GM19438 (cell line): Measurements from ENCODE around the gene THTPA.

ENCODE experiments used
- ATAC-seq: cut with Tn5 transposase; IDR thresholded peaks from one replicate; pipeline ENCODE4 v1.9.1; 2021; ENCODE audit warnings: low read depth; ENCODE audit not compliant: unreplicated experiment

The THTPA gene

DNA sequence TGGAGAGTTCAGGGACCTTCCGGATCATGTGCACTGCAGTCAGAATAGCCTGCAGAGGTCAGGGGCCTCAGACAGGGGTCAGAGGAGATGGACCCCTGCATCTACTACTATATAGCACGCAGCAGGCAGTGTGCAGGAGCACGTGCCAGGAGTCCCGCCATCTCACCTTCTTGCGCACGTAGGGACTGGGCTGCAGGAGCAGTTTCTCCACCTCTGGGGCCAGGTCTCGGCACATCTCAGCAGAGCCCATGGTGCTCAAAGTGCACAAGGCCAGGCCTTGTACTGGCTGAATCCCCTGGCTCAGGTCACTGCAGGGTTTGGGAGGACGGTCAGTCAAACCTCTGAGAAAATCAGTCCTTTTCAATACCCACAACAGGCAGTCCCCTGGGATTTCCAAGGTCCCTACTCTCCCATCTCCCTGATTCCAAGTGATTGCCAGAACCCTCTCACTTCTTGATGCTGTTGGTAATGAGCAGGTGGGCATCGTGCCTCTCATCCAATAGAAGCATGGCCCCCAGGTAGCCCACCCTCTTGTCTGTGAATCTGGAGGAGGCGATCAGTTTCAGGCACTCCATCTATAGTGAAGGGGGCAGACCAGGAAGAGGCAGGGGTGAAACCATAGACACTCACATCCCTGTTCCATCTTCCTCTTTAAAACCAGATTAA is 10.2 kb downstream of the THTPA start:
- no peak for ATAC-seq

DNA sequence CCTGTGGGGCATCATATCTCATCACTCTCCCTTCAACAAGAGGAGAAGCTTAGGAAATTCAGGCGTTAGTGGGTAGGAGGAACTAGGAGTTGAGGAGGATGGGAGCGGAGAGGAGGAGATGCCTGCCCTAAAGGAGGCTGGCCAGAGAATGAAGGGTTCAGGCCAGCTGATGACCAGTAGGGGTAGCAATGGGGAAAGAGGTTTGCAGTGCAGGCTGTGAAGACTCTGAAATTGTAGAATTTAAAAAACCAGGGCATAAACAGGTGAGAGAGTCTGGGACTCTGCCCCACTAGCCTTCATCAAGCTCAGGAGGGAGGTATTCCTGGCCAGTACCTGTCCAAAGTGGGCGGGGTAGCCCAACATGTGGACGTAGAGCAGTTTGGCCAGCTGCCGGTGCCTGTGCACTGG is 10.7 kb downstream of the THTPA start:
- ATAC-seq = peak; percentile 8

DNA sequence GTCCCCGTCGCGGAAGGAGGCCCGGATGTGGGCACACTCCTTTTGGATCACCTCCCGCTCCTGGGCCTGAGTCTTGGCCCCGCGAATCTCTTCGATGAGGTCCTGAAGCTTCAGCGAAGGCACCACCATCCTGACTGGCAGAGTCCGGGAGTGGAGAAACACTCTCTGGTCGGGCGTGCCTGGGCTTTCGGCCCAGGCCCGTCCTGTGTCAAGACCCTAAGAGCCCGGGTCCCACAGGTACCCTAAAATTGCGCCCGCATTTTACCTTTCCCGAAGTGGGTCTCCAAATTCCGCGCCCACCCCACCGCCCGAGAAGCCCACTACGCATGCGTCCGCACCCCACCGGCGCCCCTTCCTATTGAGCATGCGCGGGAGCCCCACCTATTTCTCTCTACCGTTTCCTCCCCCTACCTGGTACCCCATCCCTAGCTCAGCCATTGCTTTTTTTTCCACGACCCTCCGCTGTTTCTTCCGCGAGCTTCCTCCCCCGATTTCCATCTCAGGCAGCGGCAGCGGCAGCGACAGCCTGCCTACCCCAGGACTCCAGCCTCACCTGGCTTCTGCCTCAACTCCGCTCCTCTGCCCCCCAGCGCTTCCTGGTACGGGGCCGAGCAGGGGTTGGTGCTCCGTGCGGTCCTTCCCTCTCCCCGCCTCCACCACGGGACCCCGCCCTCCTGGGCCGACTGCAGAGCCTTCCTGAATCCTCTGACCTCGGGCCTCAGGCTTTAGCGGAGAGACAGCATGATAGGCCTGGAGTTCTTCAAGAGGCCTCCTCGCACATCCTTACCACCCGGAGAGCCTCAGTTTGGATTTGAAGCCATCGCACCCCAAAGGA is 11.3 kb downstream of the THTPA start, which contains the start of gene AP1G2:
TSS of gene AP1G2 (minus strand) at position 606 of the 835 bp plus-strand sequence. CDS start at position 129, 477 bp downstream.
- ATAC-seq = peak; percentile 92

DNA sequence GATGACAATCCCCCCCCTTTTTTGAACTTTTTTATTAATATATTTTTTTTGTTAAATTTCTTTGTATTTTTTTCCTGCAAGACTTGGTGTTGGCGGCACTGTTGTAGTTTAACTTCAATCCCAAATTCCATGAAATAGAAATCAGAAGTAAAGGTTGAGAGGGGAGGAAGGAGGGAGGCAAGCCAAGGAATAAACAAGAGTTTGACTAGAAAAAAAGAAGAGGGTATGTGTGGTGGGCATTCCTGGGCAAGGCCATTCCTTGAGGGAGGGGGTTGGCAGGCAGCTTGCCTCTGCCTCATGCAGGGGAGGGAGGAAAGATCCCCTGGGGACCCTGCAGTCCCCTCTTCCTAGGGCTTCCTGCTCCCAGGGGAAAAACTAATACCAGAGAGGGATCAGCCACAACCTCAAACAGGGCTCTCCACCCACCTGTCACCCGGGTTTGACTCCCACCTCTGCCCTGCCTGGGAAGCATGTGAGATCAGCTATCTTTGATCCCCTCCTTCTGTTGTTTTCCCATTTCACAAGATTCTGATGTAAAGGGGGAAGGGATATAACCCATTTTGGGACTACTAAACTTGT is 12.0 kb downstream of the THTPA start:
- ATAC-seq = no peak

DNA sequence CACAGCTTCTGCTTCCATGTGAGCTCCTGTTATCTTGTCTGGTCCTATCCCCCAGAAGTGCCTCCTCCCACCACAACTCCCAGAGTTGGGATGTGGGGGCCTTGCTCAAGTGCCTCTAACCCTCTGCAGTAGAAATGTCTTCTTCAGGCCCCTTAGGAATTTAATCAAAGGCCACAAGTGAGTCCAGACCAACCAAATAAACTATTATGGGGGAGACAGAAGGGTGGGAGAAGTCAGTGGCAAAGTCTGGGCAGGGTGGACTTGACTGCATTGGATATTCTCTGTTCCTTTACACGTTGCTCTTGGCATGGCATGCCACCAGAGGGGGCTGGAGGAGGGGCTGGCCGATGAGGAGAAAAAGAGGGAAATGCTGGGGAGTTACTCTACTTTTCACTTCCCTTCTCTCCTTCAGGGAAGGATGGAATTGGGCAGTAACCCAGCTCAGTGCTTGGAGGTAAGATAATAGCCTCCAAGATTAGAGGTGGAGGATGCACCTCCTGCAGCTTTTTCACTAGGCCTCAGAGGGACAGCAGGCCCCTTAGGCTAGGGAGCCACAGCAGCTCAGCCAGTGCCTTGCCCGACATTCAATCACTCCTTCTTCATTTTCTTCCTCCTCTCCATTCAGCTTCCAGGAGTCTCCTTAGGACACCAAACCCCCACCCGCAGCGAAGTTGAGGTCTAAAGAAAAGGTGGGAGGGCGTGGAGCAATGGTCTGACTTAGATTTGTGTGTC is 12.7 kb downstream of the THTPA start:
- no peak for ATAC-seq

DNA sequence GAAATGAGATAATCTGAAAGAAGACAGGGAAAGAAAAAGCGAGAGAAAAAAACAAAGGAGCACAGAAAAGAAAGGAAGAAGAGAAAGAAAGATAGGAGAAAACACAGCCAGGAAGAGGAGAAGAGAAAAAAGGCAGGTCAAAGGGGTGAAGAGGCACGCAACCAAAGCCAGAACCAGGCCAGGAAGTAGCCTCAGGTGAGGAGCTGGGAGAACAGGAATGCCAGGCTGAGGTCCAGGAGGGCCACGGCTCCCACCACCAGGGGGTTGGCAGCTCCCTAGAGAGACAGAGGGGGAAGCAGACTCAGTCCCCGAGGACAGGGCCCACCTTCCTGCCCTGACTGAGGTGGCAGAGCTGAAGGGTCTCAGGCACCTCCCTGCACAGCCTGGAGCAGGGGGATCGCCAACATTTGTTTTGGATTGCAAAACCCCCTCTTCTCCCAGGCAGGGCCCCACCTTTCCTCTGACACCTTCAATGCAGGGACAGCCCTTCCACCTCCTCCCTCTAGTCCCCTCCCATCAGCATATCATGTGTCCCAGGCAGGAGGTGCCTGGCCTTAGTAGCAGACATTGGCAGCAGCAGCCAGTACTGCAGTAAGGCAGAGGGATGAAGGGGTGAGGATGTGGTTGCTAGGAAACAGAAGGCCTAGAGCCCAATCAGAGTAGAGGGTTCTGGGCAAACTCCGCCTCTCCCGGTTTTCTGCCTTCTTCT is 13.5 kb downstream of the THTPA start:
- no peak for ATAC-seq

DNA sequence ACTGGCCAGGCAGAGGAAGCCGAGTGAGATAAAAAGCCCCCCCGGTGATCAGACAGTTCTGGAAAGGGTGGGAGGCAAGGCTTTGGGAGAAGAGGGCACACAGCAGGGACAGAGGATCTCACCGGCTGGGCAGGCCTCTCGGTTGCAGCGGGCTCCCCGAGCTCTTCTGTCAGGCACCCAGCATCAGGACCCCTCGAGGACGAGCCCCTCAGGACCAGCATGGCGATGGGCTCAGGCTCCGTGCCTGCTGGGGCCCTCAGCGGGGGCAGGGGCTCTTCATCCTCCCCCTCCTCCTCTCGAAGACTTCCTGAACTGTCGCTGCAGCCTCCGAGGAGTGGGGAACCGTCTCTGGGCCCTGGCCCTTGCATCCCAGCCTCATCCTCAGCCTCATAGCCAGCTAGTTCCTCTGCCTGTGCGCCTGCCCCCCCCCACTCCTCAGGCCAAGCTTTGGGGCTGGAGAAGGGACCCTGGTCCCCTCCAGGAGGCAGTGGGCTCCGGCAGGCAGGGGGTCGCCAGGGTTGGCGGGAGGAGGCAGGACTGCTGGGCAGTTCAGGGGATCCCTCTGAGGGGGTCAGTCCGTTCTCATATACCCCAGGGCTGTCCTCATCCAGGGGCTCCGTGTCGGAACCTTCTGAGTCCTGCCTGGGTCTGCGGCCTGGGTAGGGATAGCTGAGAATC is 14.9 kb downstream of the THTPA start:
- ATAC-seq = no peak

DNA sequence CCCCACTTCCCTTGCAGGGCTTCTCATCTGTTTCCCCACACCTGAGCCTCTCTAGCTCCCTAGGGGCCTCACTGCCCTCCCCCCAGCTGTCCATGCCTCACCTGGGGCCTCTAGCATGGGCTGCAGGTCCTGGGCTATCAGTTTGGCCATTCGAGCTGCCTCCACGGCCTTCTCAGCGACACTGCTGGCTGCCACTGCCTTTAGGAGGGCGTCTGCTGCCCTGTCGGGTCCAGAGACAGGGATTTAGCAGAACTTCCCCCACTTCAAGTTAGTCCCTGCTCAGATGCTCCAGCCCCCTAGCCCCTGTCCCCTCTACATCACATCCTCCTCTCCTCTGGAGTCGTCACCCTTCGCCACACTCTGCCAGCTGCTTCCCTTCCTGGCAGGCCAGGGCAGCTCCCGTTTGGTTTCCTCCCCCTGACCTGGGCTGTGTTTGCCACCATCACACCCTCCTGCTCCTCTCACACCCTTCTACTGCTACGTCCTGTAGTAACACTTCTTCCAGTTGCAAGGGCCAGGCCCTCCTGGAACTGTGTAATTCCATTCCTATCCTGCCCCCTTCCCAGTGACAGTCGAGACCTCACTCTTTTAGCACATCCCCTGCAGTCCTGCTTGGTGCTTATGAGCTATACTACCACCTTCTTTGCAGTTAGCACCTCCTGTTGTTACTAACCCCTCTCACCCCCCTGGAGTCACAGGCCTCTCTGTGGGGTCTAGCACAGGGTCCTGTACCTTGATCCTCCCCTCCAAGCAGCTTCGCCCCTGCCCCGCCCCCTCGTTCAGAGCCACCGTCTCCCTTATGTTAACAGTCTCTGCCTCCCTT is 15.8 kb downstream of the THTPA start:
- no peak for ATAC-seq

DNA sequence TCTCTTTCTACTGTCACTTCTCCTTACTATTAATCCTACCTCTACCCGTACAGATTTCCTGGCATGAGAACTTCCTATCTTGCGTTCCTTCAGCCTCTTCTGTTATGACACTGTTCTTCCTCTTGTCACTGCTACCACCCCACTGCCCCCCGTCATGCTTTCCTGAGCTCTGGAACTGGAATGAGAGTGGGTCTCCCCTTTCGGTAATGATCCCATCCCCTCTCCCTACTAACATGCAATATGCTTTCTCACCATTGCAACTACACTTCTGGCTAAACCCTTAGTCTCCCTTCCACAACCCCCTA is 16.4 kb downstream of the THTPA start:
- no peak for ATAC-seq

DNA sequence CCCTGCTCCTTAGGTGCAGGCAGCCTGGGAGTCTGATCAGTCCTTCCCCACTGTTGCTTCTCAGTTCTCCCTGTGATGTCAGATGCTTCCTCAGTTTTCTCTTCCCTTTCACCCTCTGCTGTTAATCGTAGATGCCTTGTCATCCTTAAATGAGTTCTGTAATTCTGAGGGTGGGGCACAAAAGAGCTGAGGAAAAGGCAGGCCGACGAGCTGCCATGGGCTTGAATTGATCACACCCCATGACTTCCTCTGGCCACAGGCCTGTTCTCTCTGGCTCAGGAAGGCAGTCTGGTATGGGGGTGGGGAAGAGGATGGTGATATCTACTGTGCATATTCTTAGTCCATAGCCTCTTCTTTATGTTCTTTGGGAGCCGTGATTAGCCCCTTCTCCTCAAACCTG is 16.8 kb downstream of the THTPA start:
- no peak for ATAC-seq

DNA sequence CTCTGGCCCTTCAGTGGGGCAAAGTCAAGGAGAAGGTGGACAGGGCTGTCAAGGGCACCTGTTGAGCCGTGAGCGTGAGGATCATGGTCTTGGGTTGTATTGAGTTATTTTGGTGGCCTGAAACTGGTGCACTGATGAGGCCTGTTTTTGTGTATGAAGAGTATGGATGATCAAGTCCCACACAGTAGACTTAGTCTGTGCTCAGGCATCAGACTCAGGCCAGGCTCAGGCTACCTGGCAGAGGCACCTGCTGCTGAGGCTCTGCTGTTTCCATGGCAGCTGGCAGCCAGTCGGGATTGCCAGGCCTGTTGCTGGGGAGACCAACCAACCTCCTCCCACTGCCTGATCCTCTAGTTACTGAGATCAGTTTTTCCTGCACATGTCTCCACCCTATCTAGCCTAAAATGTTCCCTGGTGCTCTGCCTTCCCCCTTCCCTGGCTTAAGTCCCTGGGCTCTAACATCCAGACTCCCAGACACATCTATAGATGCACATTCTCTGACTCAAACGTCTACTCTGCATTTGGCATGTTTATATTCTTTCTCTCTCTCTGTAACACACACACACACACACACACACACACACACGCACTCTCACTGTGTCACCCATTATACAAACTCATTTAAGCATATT is 17.4 kb downstream of the THTPA start:
- no peak for ATAC-seq

DNA sequence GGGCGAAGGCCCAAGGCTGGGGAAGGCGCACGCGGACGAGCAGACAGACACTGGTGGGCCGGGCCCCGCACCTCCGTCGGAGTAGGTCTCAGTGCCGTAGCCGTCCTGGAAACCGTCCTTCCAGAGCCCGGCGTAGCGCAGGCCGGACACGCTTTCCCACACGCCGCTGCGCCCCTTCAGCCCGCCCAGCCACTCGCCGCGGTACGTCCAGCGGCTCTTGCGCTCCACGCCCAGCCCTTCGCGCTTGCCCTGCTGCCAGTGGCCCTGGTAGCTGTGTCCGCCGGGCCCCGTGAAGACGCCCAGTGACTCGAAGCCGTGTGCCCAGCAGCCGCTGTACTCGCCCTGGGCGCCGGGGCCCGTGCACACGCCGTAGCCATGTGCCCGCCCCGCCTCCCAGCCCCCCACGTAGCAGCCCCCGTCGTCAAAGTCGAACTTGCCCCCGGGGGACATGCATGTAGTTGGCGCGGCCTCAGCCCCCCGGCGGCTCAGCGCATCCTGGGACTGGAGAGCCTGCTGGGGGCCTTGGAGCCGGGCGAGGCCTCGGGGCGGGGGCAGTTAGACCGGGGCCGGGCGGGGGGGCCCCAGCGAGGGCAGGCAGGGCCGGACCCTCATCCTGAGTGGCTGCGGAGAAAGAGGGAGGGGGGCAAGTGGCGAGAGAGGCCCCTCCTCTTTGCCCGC is 21.1 kb downstream of the THTPA start:
- ATAC-seq = no peak

DNA sequence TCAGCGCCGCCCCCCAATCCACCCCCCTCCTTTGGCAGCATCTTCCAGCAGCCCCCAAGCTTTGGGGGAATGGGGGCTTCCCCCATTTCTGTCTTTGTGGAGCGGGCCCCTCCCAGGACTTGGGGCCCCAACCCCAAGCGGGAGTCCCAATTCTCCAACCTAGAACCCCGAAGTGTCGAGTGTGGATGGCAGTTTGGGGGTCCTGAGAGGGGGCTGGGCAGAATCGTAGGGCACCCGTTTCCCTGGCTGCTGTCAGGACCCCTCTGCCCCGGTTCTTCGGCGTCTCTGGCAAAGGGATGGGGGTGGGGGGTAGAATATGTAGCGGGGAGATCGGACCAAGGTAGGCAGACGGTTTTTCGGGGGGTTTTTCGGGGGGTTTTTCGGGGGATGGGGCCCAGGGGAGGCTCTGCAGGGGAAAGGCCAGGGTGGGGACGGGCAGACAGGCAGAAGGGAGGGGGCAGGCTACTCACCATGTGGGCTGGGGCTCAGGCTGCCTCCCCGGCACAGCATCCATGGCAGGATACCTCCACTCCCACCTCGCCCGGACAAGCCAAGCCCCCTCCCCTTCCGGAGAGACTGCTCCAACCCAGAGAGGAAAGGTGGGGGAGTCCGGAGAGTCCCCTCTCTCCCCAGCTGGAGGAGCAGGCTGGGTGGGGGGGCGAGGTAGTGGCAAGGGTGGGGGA is 21.8 kb downstream of the THTPA start:
- no peak for ATAC-seq

DNA sequence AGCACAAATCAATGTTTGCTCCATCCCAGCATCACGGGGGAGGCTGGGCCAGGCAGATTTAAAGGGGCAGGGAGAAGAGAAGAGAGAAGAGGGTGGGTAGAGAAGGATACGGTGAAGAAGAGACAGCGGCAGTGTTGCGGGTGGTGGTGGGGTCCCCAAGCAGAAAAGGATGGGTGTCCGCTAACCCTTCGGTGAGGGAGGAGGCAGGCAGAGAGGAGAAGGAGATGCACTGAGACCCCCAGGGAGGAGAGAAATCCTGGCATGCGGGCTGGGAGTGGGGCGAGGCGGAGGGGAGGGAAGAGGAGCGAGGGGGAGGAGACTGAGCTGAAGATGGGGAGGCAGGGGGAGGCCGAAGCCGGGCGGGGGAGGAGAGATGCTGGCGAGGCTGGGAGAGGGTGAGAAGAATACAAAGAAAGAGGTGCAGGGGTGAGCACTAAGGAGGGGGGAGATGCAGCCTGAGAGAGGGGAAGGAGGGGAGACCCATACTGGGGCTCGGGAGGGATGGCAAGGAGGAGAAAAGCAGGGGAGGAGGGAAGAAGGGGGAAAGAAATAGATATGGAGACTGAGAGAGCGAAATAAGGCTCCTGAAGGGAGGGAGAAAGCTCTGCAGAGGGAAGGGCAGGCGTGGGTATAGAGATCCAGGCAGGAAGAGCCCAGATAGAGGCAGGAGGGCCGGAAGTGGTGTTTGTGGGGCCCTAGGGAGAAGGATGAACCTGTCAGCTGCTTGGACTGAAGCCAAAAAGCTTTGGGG is 22.7 kb downstream of the THTPA start, which contains the start of gene JPH4:
TSS of gene JPH4 (minus strand) at position 231 of the 751 bp plus-strand sequence. CDS start 1,337 bp downstream, outside the sequence.
- ATAC-seq = no peak

DNA sequence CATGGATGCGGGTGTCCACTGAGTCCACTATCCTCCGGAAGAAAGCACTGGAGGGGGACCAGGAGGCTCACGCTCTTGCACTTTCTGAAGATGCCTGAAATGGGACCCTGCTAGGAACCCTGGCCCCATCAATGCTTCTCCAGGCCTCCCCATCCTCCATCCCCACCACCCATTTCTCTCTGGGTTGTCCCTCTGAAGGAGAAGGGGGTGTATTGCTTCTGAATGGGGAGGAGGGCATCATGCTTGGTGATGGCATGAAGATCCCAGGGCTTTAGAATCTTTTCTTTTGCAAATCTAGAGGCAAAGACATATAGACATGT is 23.2 kb downstream of the THTPA start:
- no peak for ATAC-seq

DNA sequence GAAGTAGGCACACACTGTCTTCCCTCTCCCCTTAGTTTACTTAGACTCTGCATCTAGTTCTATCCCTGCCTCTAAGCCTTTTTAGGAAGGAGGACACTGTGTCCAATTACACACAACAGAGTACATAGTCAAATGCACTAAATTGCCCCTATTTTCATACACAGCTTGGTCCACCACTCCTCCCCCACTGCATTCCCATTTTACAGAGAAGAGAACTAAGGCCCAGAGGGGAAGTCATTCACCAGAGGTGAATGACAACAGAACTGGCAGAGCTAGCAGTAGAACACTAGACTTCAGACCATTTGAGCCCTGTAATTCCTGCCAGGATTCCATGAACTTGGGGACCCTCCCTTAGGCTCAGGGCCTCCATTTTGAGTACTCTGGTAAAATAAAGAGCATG is 23.7 kb downstream of the THTPA start:
- no peak for ATAC-seq
